ENCODE measurements around the gene CNPY1.

CNPY1 gene

DNA sequence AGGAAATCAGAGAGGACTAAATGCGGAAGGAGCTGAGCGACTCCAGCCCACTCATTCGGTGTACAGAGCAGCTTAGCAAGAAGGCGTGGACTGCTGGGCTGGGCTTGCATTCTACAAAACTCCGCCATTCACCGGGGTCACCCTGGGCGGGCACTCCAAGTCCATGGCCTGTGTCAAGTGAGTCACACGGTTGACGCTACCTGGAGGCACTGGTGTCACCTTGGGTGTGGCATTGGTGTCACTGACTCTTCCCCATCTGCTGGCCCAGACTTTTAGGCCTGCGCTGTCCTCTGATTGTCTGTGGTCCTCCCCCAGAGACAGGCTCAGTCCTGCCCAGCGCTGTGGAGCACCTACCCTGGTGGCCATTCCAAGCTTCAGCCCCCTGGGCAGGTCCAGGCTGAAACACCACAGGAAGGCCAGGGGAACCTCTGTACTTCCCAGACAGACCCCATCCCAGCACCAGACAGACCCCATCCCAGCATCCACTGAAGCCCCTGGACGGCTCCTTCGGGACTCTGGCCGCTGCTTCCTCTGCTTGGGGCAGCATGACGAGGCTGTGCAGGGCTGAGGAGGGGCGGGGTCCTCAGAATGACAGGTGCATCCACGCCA is 30.6 kb upstream of the CNPY1 start:
- no peak overlapping the region for H3K9ac ChIP-seq (ENCODE audit: low read length)
- H3K56ac ChIP-seq (ENCODE audit: low read length): no peak overlapping the region
- no peak overlapping the region for H2AK5ac ChIP-seq (ENCODE audit: low read length)
- H3K4ac ChIP-seq (ENCODE audit: low read depth, low read length): no peak overlapping the region
- H2BK15ac ChIP-seq (replicated peaks; ENCODE audit: low read depth): no peak overlapping the region
- no peak overlapping the region for H3K4me2 ChIP-seq (ENCODE audit: low read length)
- no peak overlapping the region for H4K8ac ChIP-seq (ENCODE audit: low read depth, low read length)
- WGBS (ENCODE audit: extremely low coverage, insufficient coverage, low lambda C conversion rate): no CpG with 5 or more reads among the region's 17 CpGs
- H3K23ac ChIP-seq (ENCODE audit: low read length): no peak overlapping the region
- H3K27ac ChIP-seq (ENCODE audit: low read depth, low read length): no peak overlapping the region
- no peak overlapping the region for H2BK5ac ChIP-seq (ENCODE audit: low read length)
- H3K79me2 ChIP-seq (ENCODE audit: control insufficient read depth, insufficient read depth, low read length): no peaks in the 10 kb centered on the region
- no peak overlapping the region for H4K5ac ChIP-seq (ENCODE audit: low read length)
- no peak overlapping the region for H2BK120ac ChIP-seq (ENCODE audit: low read depth, low read length)
- H3K18ac ChIP-seq (ENCODE audit: low read length): no peak overlapping the region
- no peak for DNase-seq
- no peak overlapping the region for H3K4me3 ChIP-seq (ENCODE audit: low read length)
- no peaks in the 10 kb centered on the region for H3K27me3 ChIP-seq (ENCODE audit: insufficient read depth, low read length, poor library complexity)
- no peaks in the 10 kb centered on the region for H3K36me3 ChIP-seq (ENCODE audit: control insufficient read depth, insufficient read depth, low read length)
- H3K79me1 ChIP-seq (ENCODE audit: low read length): no peaks in the 10 kb centered on the region
- no peaks in the 10 kb centered on the region for H3K4me1 ChIP-seq (ENCODE audit: control insufficient read depth, low read depth, low read length)

GRCh38 chr7:155576416-155576815 is 30.1 kb upstream of the CNPY1 start:
- no peak overlapping the region for H2AK5ac ChIP-seq (ENCODE audit: low read length)
- no peaks in the 10 kb centered on the region for H3K4me1 ChIP-seq (ENCODE audit: control insufficient read depth, low read depth, low read length)
- no peak overlapping the region for H2BK120ac ChIP-seq (ENCODE audit: low read depth, low read length)
- no peak overlapping the region for H3K4me2 ChIP-seq (ENCODE audit: low read length)
- H3K23ac ChIP-seq (ENCODE audit: low read length): no peak overlapping the region
- H2BK5ac ChIP-seq (ENCODE audit: low read length): no peak overlapping the region
- H3K4ac ChIP-seq (ENCODE audit: low read depth, low read length): no peak overlapping the region
- no peak overlapping the region for H3K4me3 ChIP-seq (ENCODE audit: low read length)
- H3K18ac ChIP-seq (ENCODE audit: low read length): no peak overlapping the region
- no peak for DNase-seq
- no peaks in the 10 kb centered on the region for H3K79me2 ChIP-seq (ENCODE audit: control insufficient read depth, insufficient read depth, low read length)
- no peak overlapping the region for H3K27ac ChIP-seq (ENCODE audit: low read depth, low read length)
- no peaks in the 10 kb centered on the region for H3K36me3 ChIP-seq (ENCODE audit: control insufficient read depth, insufficient read depth, low read length)
- H3K56ac ChIP-seq (ENCODE audit: low read length): no peak overlapping the region
- WGBS (ENCODE audit: extremely low coverage, insufficient coverage, low lambda C conversion rate): no CpG with 5 or more reads among the region's 20 CpGs
- H3K79me1 ChIP-seq (ENCODE audit: low read length): no peaks in the 10 kb centered on the region
- H3K27me3 ChIP-seq (ENCODE audit: insufficient read depth, low read length, poor library complexity): no peaks in the 10 kb centered on the region
- no peak overlapping the region for H4K8ac ChIP-seq (ENCODE audit: low read depth, low read length)
- H4K5ac ChIP-seq (ENCODE audit: low read length): no peak overlapping the region
- H3K9ac ChIP-seq (ENCODE audit: low read length): no peak overlapping the region
- H2BK15ac ChIP-seq (replicated peaks; ENCODE audit: low read depth): no peak overlapping the region

DNA sequence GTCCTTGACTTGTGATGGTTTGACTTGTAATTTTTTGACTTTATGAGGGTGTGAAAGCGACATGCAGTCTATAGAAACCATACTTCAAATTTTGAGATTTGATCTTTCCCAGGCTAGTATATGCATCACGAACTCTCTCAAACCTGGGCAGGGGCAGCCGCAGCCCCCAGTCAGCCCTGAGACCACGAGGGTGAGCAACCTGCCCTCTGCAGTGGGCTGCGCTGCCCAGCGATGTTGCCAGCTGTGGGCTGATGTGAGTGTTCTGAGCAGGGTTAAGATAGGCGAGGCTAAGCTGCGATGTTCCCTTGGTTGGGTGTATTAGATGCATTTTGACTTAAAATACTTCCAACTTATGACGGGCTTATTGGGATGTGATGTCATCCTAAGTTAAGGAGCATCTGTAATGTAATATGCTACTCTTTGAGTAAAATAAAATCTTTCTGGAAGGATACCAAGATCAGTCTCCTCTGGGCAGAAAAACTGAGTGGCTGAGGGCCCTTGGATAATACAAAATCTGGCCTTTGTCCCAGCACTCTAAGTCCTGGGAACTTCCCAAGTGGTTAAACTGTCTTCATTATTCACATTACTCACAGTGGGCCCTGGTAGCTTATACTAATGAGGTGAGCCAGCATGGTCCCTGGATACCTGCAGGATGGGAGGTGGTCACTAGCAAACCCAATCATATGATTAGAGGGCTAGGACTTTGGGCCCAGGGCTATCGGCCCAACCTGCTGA is 28.4 kb upstream of the CNPY1 start:
- H3K4me2 ChIP-seq (ENCODE audit: low read length): no peak overlapping the region
- H3K23ac ChIP-seq (ENCODE audit: low read length): no peak overlapping the region
- no peaks in the 10 kb centered on the region for H3K79me1 ChIP-seq (ENCODE audit: low read length)
- H3K79me2 ChIP-seq (ENCODE audit: control insufficient read depth, insufficient read depth, low read length): no peaks in the 10 kb centered on the region
- H3K4me3 ChIP-seq (ENCODE audit: low read length): no peak overlapping the region
- H3K27ac ChIP-seq (ENCODE audit: low read depth, low read length): no peak overlapping the region
- H2BK5ac ChIP-seq (ENCODE audit: low read length): no peak overlapping the region
- H3K27me3 ChIP-seq (ENCODE audit: insufficient read depth, low read length, poor library complexity): no peaks in the 10 kb centered on the region
- H3K4me1 ChIP-seq (ENCODE audit: control insufficient read depth, low read depth, low read length): no peaks in the 10 kb centered on the region
- H3K36me3 ChIP-seq (ENCODE audit: control insufficient read depth, insufficient read depth, low read length): no peaks in the 10 kb centered on the region
- no peak overlapping the region for H3K9ac ChIP-seq (ENCODE audit: low read length)
- H4K8ac ChIP-seq (ENCODE audit: low read depth, low read length): no peak overlapping the region
- H3K56ac ChIP-seq (ENCODE audit: low read length): no peak overlapping the region
- no peak overlapping the region for H4K5ac ChIP-seq (ENCODE audit: low read length)
- no peak overlapping the region for H2BK15ac ChIP-seq (replicated peaks; ENCODE audit: low read depth)
- WGBS (ENCODE audit: extremely low coverage, insufficient coverage, low lambda C conversion rate): no CpG with 5 or more reads among the region's 10 CpGs
- H3K4ac ChIP-seq (ENCODE audit: low read depth, low read length): no peak overlapping the region
- no peak overlapping the region for H3K18ac ChIP-seq (ENCODE audit: low read length)
- no peak for DNase-seq
- H2AK5ac ChIP-seq (ENCODE audit: low read length): no peak overlapping the region
- H2BK120ac ChIP-seq (ENCODE audit: low read depth, low read length): no peak overlapping the region

DNA sequence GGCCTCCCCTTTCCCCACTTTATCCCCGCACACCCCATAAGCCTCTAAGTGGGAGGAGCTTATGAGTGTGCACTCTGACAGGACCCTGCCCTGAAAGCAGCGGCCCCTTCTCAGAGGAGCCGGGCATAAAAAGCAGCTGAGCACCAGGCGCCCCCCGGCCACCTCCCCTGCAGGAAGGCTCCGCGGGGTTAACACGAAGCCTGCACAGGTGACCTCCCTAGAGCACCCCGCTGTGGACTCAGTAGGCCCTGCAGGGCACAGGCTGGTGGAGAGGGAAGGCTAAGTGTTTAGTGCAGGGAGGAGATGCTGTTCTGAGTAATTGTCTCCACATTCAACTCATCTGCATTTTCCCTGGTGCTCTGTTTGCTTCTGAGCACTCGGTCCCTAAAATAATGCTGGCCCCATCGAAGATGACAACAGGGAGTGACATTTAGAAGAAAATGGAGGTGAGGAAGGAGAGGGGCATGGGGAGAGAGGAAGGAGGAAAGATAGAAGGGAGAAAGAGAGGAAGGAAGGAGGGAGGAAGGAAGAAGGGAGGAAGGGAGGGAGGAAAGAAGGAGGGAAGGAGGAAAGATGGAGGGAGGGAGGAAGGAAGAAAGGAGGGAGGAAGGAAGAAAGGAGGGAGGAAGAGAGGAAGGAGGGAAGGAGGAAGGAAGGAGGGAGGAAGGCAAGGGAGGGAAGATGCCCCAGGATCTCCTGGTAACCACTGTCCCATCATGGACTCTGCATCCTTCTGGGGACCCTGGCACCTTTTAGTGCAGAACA is 25.4 kb upstream of the CNPY1 start:
- H3K27ac ChIP-seq (ENCODE audit: low read depth, low read length): no peak overlapping the region
- H3K4me3 ChIP-seq (ENCODE audit: low read length): no peak overlapping the region
- no peak overlapping the region for H2AK5ac ChIP-seq (ENCODE audit: low read length)
- no peak overlapping the region for H2BK5ac ChIP-seq (ENCODE audit: low read length)
- no peak overlapping the region for H2BK120ac ChIP-seq (ENCODE audit: low read depth, low read length)
- no CpG with 5 or more reads among the region's 11 CpGs for WGBS (ENCODE audit: extremely low coverage, insufficient coverage, low lambda C conversion rate)
- H4K5ac ChIP-seq (ENCODE audit: low read length): no peak overlapping the region
- no peaks in the 10 kb centered on the region for H3K36me3 ChIP-seq (ENCODE audit: control insufficient read depth, insufficient read depth, low read length)
- H3K79me1 ChIP-seq (ENCODE audit: low read length): no peaks in the 10 kb centered on the region
- no peaks in the 10 kb centered on the region for H3K4me1 ChIP-seq (ENCODE audit: control insufficient read depth, low read depth, low read length)
- no peak overlapping the region for H2BK15ac ChIP-seq (replicated peaks; ENCODE audit: low read depth)
- H4K8ac ChIP-seq (ENCODE audit: low read depth, low read length): no peak overlapping the region
- DNase-seq: peak; percentile 16
- no peaks in the 10 kb centered on the region for H3K27me3 ChIP-seq (ENCODE audit: insufficient read depth, low read length, poor library complexity)
- no peaks in the 10 kb centered on the region for H3K79me2 ChIP-seq (ENCODE audit: control insufficient read depth, insufficient read depth, low read length)
- no peak overlapping the region for H3K4ac ChIP-seq (ENCODE audit: low read depth, low read length)
- no peak overlapping the region for H3K9ac ChIP-seq (ENCODE audit: low read length)
- H3K18ac ChIP-seq (ENCODE audit: low read length): no peak overlapping the region
- H3K23ac ChIP-seq (ENCODE audit: low read length): no peak overlapping the region
- no peak overlapping the region for H3K4me2 ChIP-seq (ENCODE audit: low read length)
- no peak overlapping the region for H3K56ac ChIP-seq (ENCODE audit: low read length)

GRCh38 chr7:155570991-155571390 is 24.6 kb upstream of the CNPY1 start:
- Histone ChIP-seq H2AK5ac (ENCODE audit: low read length) (no peak overlapping the region), H3K4me1 (ENCODE audit: control insufficient read depth, low read depth, low read length) (no peaks in the 10 kb centered on the region), H3K9ac (ENCODE audit: low read length) (no peak overlapping the region), H3K79me2 (ENCODE audit: control insufficient read depth, insufficient read depth, low read length) (no peaks in the 10 kb centered on the region), H3K18ac (ENCODE audit: low read length) (no peak overlapping the region), H3K36me3 (ENCODE audit: control insufficient read depth, insufficient read depth, low read length) (no peaks in the 10 kb centered on the region), H3K56ac (ENCODE audit: low read length) (no peak overlapping the region), H4K8ac (ENCODE audit: low read depth, low read length) (no peak overlapping the region), H4K5ac (ENCODE audit: low read length) (no peak overlapping the region), H2BK15ac (replicated peaks; ENCODE audit: low read depth) (no peak overlapping the region), H3K27ac (ENCODE audit: low read depth, low read length) (no peak overlapping the region), H3K4me3 (ENCODE audit: low read length) (no peak overlapping the region), H3K27me3 (ENCODE audit: insufficient read depth, low read length, poor library complexity) (no peaks in the 10 kb centered on the region), H3K23ac (ENCODE audit: low read length) (no peak overlapping the region), H3K4me2 (ENCODE audit: low read length) (no peak overlapping the region), H2BK120ac (ENCODE audit: low read depth, low read length) (no peak overlapping the region), H3K79me1 (ENCODE audit: low read length) (no peaks in the 10 kb centered on the region), H3K4ac (ENCODE audit: low read depth, low read length) (no peak overlapping the region), H2BK5ac (ENCODE audit: low read length) (no peak overlapping the region)
- DNase-seq: no peak
- no CpG with 5 or more reads among the region's 6 CpGs for WGBS (ENCODE audit: extremely low coverage, insufficient coverage, low lambda C conversion rate)
